HepG2 (cell line): Measurements from ENCODE around the gene RRBP1. TPM values are rescaled to one million over a fixed set of nuclear protein-coding genes. Genes with fewer than 3 reads are reported as not detected.

Experiments
- ATAC-seq: fragments of 200-7000 bp; cut with Tn5 transposase; 3 replicates; pipeline ENCODE4 v1.9.1; 2020; ENCODE audit warnings: mild to moderate bottlenecking, moderate library complexity
- BruUV-seq: library from RNA; stranded (reverse); fragments of 400-500 nt; replicated peaks from 2 replicates; lab custom pipeline; 2021; lab: Mats Ljungman, UMichigan
- CTCF ChIA-PET: fragments of 300-600 bp; formaldehyde crosslinking; extraction: SDS; loops from one replicate; lab custom pipeline; 2021; ENCODE audit warnings: low total read pairs, inconsistent platforms, low intra/inter-chr PET ratio; lab: Yijun Ruan, JAX
- POLR2A ChIA-PET: fragments of 350-600 bp; sonication (Branson Sonifier 250); formaldehyde crosslinking; loops from one replicate; lab custom pipeline; 2020; ENCODE audit warnings: antibody characterized with exemption, inconsistent platforms; lab: Yijun Ruan, JAX
- DNase-seq: peaks from one replicate; pipeline ENCODE4 v3.0.0-alpha.2; 2015; ENCODE audit warnings: low spot score
- FAIRE-seq: peaks from 3 replicates; lab custom pipeline; 2011; peaks lifted over from hg19 to GRCh38; lab: Jason Lieb, UNC
- H2AFZ ChIP-seq: one replicate; pipeline ENCODE4 v1.6.1; 2011; ENCODE audit warnings: low read length, inconsistent platforms
- H3K27ac ChIP-seq: fragments of 300-600 bp; 3 replicates; pipeline ENCODE4 v1.8.0; 2011; ENCODE audit warnings: mixed run types, mild to moderate bottlenecking, mixed read lengths, low read length, inconsistent platforms; ENCODE audit not compliant: insufficient read depth; ENCODE audit errors: extremely low read length
- H3K27me3 ChIP-seq, 2 experiments: fragments of 200-600 bp in 1 of 2; 2 replicates in 1 of 2; 3 replicates in 1 of 2; pipeline versions ENCODE4 v1.6.0 to v1.8.0; 2011; ENCODE audit warnings: low read length in 2 of 2, mild to moderate bottlenecking in 2 of 2, moderate library complexity in 2 of 2, inconsistent platforms in 1 of 2; ENCODE audit not compliant: insufficient read depth in 2 of 2, control insufficient read depth in 1 of 2
- H3K36me3 ChIP-seq, 2 experiments: fragments of 200-600 bp in 1 of 2; replicated peaks in 1 of 2; 2 replicates in 1 of 2; 3 replicates in 1 of 2; pipeline versions ENCODE4 v1.5.1 to v1.8.0; 2011; ENCODE audit warnings: low read length in 2 of 2, inconsistent platforms in 1 of 2; ENCODE audit not compliant: insufficient read depth in 2 of 2, control insufficient read depth in 1 of 2
- H3K4me1 ChIP-seq: 2 replicates; pipeline ENCODE4 v1.5.1; 2012; ENCODE audit warnings: low read length, inconsistent platforms; ENCODE audit not compliant: insufficient read depth
- H3K4me2 ChIP-seq: 2 replicates; pipeline ENCODE4 v1.6.0; 2011; ENCODE audit warnings: low read depth, low read length, inconsistent platforms
- H3K4me3 ChIP-seq, 3 experiments: fragments of 200-600 bp in 1 of 3; sonication (generic), shearing (Covaris generic) in 1 of 3; replicated peaks in 1 of 3; 2 replicates each; pipeline ENCODE4 v1.5.1; 2011 to 2016; ENCODE audit warnings: low read length in 3 of 3, inconsistent platforms in 2 of 3, low read depth in 2 of 3, mild to moderate bottlenecking in 2 of 3, control low read depth in 1 of 3, mixed read lengths in 1 of 3; ENCODE audit not compliant: insufficient read depth in 1 of 3
- H3K79me2 ChIP-seq: one replicate; pipeline ENCODE4 v1.6.1; 2011; ENCODE audit warnings: low read length, inconsistent platforms; ENCODE audit not compliant: insufficient read depth
- H3K9ac ChIP-seq: 2 replicates; pipeline ENCODE4 v1.6.0; 2011; ENCODE audit warnings: mild to moderate bottlenecking, low read depth, low read length, inconsistent platforms; ENCODE audit not compliant: insufficient read depth
- H3K9me3 ChIP-seq: 2 replicates; pipeline ENCODE4 v1.5.1; 2012; ENCODE audit warnings: mild to moderate bottlenecking, low read length
- H4K20me1 ChIP-seq: 2 replicates; pipeline ENCODE4 v1.6.0; 2011; ENCODE audit warnings: inconsistent platforms, mild to moderate bottlenecking, low read length, moderate library complexity; ENCODE audit not compliant: insufficient read depth
- AKAP8 ChIP-seq: sonication (generic); formaldehyde crosslinking; IDR thresholded peaks from 2 replicates; pipeline ENCODE4 v1.5.1; 2020; ENCODE audit warnings: mild to moderate bottlenecking, missing genetic modification reagents
- EEA1 ChIP-seq: sonication (generic); formaldehyde crosslinking; IDR thresholded peaks from 2 replicates; pipeline ENCODE4 v1.5.1; 2020; ENCODE audit warnings: mild to moderate bottlenecking, missing genetic modification reagents, borderline replicate concordance
- FOXC1 ChIP-seq: sonication (generic); formaldehyde crosslinking; IDR thresholded peaks from 2 replicates; pipeline ENCODE4 v1.8.0; 2022; ENCODE audit warnings: mild to moderate bottlenecking, missing genetic modification reagents, borderline replicate concordance
- HHEX ChIP-seq: IDR thresholded peaks from 2 replicates; pipeline ENCODE4 v1.6.1; 2016; ENCODE audit warnings: control low read depth
- KLF11 ChIP-seq: IDR thresholded peaks from 2 replicates; pipeline ENCODE4 v1.6.1; 2016; ENCODE audit warnings: missing compliant biosample characterization
- MED13 ChIP-seq: sonication (generic); formaldehyde crosslinking; IDR thresholded peaks from 2 replicates; pipeline ENCODE4 v1.5.0; 2020; ENCODE audit warnings: missing genetic modification reagents
- NFATC3 ChIP-seq: sonication (generic); formaldehyde crosslinking; IDR thresholded peaks from 2 replicates; pipeline ENCODE4 v1.5.1; 2020; ENCODE audit warnings: mild to moderate bottlenecking, missing genetic modification reagents
- POLR2AphosphoS5 ChIP-seq: IDR thresholded peaks from 2 replicates; pipeline ENCODE4 v1.6.1; 2012; ENCODE audit warnings: low read depth, low read length
- RBM22 ChIP-seq: fragments of 200-400 bp; formaldehyde crosslinking; optimal IDR thresholded peaks from 2 replicates; pipeline ENCODE3; 2017; ENCODE audit warnings: mild to moderate bottlenecking, low read length, moderate library complexity
- ZBTB7A ChIP-seq: sonication (generic); formaldehyde crosslinking; IDR thresholded peaks from 2 replicates; pipeline ENCODE4 v1.8.0; 2022; ENCODE audit warnings: mild to moderate bottlenecking, missing genetic modification reagents
- ZKSCAN5 ChIP-seq: sonication (generic); formaldehyde crosslinking; IDR thresholded peaks from 2 replicates; pipeline ENCODE4 v1.5.1; 2020; ENCODE audit warnings: mild to moderate bottlenecking, missing genetic modification reagents
- ZNF225 ChIP-seq: sonication (generic); formaldehyde crosslinking; IDR thresholded peaks from 2 replicates; pipeline ENCODE4 v1.4.0; 2020; ENCODE audit warnings: mild to moderate bottlenecking, missing genetic modification reagents
- ZNF230 ChIP-seq: sonication (generic); formaldehyde crosslinking; IDR thresholded peaks from 2 replicates; pipeline ENCODE4 v1.4.0; 2020; ENCODE audit warnings: mild to moderate bottlenecking, missing genetic modification reagents
- ZNF670 ChIP-seq: sonication (generic); formaldehyde crosslinking; IDR thresholded peaks from 2 replicates; pipeline ENCODE4 v1.8.0; 2022; ENCODE audit warnings: mild to moderate bottlenecking, missing genetic modification reagents, borderline replicate concordance
- ZSCAN21 ChIP-seq: sonication (generic); formaldehyde crosslinking; IDR thresholded peaks from 2 replicates; pipeline ENCODE4 v1.8.0; 2022; ENCODE audit warnings: mild to moderate bottlenecking, missing genetic modification reagents, moderate library complexity, borderline replicate concordance
- WGBS: methylation state at CpG from one replicate; pipeline ENCODE4 v1.1.6; 2017; ENCODE audit warnings: low lambda C conversion rate; 5-methylcytosine and 5-hydroxymethylcytosine counted together
- in situ Hi-C: cut with HindIII; loops from 2 replicates; pipeline ENCODE4 v1.10.0; 2017; ENCODE audit warnings: low pct_unique_long_range_greater_than_20kb; ENCODE audit not compliant: extremely low pct_ligation_motif_present
- intact Hi-C: fragments of 100-400 bp; cut with micrococcal nuclease; formaldehyde crosslinking; loops from one replicate; pipeline ENCODE4 v1.10.0; 2022; ENCODE audit not compliant: unreplicated experiment
- polyA plus RNA-seq, 8 experiments: library from polyadenylated mRNA; depleted of rRNA in 3 of 8; stranded (reverse) in 7 of 8; unstranded in 1 of 8; fragments of >200 nt; fragmentation: Illumina TruSeq in 4 of 8; extraction: Trizol in 4 of 8; gene quantifications; 2 replicates each; pipeline versions ENCODE4 v1.2.1 to v1.2.3, GENCODE V29; 2011 to 2016; ENCODE audit warnings: low read depth in 4 of 8, missing spikeins in 1 of 8, mixed read lengths in 1 of 8; ENCODE audit not compliant: insufficient read depth in 1 of 8
- total RNA-seq, 5 experiments: library from RNA; depleted of rRNA; stranded (reverse); fragments of >200 nt; fragmentation: Illumina TruSeq; extraction: Trizol; gene quantifications; 2 replicates each; pipeline ENCODE4 v1.2.3, GENCODE V29; 2016; ENCODE audit warnings: low read depth in 1 of 5
- TF ChIP-seq, protein P1 (sequence below): sonication (generic); formaldehyde crosslinking; IDR thresholded peaks from 2 replicates; pipeline ENCODE4 v1.8.0; 2022; ENCODE audit warnings: low read depth, missing genetic modification reagents
- TF ChIP-seq, protein P2 (sequence below): sonication (generic); formaldehyde crosslinking; IDR thresholded peaks from 2 replicates; pipeline ENCODE4 v1.5.1; 2020; ENCODE audit warnings: mild to moderate bottlenecking, missing genetic modification reagents, borderline replicate concordance

RRBP1 gene
- total and polyA plus RNA-seq, 2 of the 13 experiments (the other 11 are each of a cell fraction or from before 2014, with no cell fraction given), result 150 to 222 TPM

DNA sequence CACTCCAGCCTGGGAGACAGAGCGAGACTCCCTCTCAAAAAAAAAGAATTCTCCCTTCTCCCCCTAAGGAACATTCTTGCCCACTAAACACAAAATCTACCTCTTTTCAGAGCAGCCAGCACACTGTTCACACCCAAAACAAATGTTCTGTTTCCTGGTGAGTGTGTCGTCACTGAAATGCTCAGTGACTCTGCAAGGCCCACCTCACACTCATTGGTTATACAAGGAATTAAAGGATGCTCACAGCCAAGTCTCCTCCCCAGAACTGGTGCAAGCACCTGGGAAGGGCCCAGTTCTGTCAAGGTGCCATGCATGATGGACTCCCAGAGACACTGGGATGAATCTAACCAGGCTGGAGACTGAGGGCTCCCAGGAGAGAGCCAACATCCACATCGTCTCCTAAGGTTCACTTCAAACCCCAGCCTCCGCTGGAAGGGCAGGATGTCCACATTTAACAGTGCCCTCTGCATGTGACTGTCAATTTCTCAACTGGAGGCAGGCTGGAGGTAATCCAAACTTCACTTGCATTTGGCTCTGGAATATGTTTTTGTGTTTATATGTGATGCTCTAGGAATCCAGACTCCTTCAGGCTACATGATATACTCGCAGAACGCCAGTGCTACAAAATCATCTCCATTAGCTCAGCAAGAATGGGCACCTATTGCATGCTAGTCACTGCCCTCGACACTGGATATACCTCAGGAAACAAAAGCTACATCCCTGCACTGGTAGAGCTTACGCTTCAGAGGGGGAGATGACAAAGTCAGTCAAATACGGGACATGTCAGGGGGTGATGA is 7.1 kb downstream of the RRBP1 start (continued):
- TF ChIP-seq, protein P1, sequence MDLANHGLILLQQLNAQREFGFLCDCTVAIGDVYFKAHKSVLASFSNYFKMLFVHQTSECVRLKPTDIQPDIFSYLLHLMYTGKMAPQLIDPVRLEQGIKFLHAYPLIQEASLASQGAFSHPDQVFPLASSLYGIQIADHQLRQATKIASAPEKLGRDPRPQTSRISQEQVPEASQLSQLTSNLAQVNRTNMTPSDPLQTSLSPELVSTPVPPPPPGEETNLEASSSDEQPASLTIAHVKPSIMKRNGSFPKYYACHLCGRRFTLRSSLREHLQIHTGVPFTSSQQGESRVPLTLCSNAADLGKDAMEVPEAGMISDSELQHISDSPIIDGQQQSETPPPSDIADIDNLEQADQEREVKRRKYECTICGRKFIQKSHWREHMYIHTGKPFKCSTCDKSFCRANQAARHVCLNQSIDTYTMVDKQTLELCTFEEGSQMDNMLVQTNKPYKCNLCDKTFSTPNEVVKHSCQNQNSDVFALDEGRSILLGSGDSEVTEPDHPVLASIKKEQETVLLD (CRISPR knock-in tag), result no peak
- TF ChIP-seq POLR2AphosphoS5 (peak; percentile 47; the same call in 1 of the 2 replicates), ZKSCAN5 (CRISPR knock-in tag) (no peak)
- TF ChIP-seq, all 625 proteins: peak for 10

DNA sequence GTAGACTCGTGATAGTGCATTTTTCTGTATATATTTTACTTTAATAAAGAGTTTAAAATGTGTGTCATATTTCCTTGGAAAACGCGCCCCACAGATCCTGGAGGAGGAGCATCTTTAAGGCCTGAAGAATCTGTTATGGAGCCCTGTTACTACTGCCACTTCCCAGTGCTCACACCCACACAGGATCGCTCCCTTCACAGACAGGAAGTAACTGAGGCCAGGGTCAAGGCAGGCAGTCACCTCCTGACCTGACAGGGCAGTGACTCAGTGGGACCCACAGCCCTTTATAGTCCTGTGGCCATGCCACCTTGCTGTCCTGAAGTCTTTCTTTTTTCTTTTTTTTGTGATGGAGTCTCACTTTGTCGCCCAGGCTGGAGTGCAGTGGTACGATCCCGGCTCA is 9.0 kb downstream of the RRBP1 start:
- Histone ChIP-seq H3K79me2 (peaks cover 100% of the 10 kb centered on the region), H3K4me1 (peaks cover 72% of the 10 kb centered on the region), H3K9me3 (no peaks in the 10 kb centered on the region), H2AFZ (no peak overlapping the region), H3K36me3 (peaks cover 38 to 100% of the 10 kb centered on the region in 2 experiments), H3K27ac (no peak overlapping the region), H3K27me3 (no peaks in the 10 kb centered on the region), H3K4me3 (no peak overlapping the region), H3K4me2 (no peak overlapping the region), H4K20me1 (peaks cover 99% of the 10 kb centered on the region), H3K9ac (no peak overlapping the region)
- ChIA-PET CTCF (no interaction called here), POLR2A (interaction anchor here (1.0 to 2.2 kb wide), 3 partner anchors 9 to 202 kb away, joined by 3 to 5 read pairs (median 3); partner anchors contain the start of gene RRBP1)
- ATAC-seq, result no peak
- 94% methylated on average over 7 of the region's 7 CpGs for WGBS
- DNase-seq, result no peak
- intact Hi-C loops, result no loop called here
- no peak for FAIRE-seq
- in situ Hi-C loops, result no loop called here
- no TSS peak for BruUV-seq
- TF ChIP-seq RBM22 (peak; percentile 36), ZSCAN21 (CRISPR knock-in tag) (no peak), MED13 (CRISPR knock-in tag) (no peak), NFATC3 (CRISPR knock-in tag) (no peak), AKAP8 (CRISPR knock-in tag) (peak; percentile 81; the same call in 1 of the 2 replicates), FOXC1 (CRISPR knock-in tag) (no peak), ZNF670 (CRISPR knock-in tag) (no peak), ZNF230 (CRISPR knock-in tag) (no peak), ZNF225 (CRISPR knock-in tag) (0 out of 2 replicates have a peak, but pooled peaks have one; percentile 59), KLF11 (CRISPR knock-in tag) (no peak), ZBTB7A (CRISPR knock-in tag) (no peak), EEA1 (0 out of 2 replicates have a peak, but pooled peaks have one; percentile 46), HHEX (CRISPR knock-in tag) (no peak)
- TF ChIP-seq, protein P2, sequence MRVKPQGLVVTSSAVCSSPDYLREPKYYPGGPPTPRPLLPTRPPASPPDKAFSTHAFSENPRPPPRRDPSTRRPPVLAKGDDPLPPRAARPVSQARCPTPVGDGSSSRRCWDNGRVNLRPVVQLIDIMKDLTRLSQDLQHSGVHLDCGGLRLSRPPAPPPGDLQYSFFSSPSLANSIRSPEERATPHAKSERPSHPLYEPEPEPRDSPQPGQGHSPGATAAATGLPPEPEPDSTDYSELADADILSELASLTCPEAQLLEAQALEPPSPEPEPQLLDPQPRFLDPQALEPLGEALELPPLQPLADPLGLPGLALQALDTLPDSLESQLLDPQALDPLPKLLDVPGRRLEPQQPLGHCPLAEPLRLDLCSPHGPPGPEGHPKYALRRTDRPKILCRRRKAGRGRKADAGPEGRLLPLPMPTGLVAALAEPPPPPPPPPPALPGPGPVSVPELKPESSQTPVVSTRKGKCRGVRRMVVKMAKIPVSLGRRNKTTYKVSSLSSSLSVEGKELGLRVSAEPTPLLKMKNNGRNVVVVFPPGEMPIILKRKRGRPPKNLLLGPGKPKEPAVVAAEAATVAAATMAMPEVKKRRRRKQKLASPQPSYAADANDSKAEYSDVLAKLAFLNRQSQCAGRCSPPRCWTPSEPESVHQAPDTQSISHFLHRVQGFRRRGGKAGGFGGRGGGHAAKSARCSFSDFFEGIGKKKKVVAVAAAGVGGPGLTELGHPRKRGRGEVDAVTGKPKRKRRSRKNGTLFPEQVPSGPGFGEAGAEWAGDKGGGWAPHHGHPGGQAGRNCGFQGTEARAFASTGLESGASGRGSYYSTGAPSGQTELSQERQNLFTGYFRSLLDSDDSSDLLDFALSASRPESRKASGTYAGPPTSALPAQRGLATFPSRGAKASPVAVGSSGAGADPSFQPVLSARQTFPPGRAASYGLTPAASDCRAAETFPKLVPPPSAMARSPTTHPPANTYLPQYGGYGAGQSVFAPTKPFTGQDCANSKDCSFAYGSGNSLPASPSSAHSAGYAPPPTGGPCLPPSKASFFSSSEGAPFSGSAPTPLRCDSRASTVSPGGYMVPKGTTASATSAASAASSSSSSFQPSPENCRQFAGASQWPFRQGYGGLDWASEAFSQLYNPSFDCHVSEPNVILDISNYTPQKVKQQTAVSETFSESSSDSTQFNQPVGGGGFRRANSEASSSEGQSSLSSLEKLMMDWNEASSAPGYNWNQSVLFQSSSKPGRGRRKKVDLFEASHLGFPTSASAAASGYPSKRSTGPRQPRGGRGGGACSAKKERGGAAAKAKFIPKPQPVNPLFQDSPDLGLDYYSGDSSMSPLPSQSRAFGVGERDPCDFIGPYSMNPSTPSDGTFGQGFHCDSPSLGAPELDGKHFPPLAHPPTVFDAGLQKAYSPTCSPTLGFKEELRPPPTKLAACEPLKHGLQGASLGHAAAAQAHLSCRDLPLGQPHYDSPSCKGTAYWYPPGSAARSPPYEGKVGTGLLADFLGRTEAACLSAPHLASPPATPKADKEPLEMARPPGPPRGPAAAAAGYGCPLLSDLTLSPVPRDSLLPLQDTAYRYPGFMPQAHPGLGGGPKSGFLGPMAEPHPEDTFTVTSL (CRISPR knock-in tag), result no peak
